Mucosa of rectum (tissue), 2 donors: ENCODE measurements around the gene GOT2.
"Not testable (repeated sequence)": the region's sequence is repeated elsewhere in the genome, so short reads cannot be mapped to it uniquely, and the experiment has no call there.

Experiments used
- H3K27ac ChIP-seq, 2 donors: one replicate each; pipeline ENCODE4 v1.7.0; 2013; ENCODE audit warnings: inconsistent platforms in 2 of 2, low read depth in 2 of 2, low read length in 2 of 2
- H3K27me3 ChIP-seq, 2 donors: one replicate each; pipeline ENCODE4 v1.7.0; 2013; ENCODE audit warnings: low read length in 2 of 2; ENCODE audit not compliant: control insufficient read depth in 2 of 2, insufficient read depth in 2 of 2
- H3K36me3 ChIP-seq, 2 donors: one replicate each; pipeline ENCODE4 v1.7.0; 2013; ENCODE audit warnings: low read length in 2 of 2; ENCODE audit not compliant: control insufficient read depth in 2 of 2, insufficient read depth in 2 of 2
- H3K4me1 ChIP-seq, 2 donors: one replicate each; pipeline ENCODE4 v1.7.0; 2013; ENCODE audit warnings: low read length in 2 of 2, mild to moderate bottlenecking in 1 of 2; ENCODE audit not compliant: control insufficient read depth in 2 of 2, insufficient read depth in 2 of 2
- H3K4me3 ChIP-seq, 2 donors: one replicate each; pipeline ENCODE4 v1.7.0; 2013; ENCODE audit warnings: low read length in 2 of 2
- H3K9ac ChIP-seq, 2 donors: one replicate each; pipeline ENCODE4 v1.7.0; 2013; ENCODE audit warnings: low read length in 2 of 2, low read depth in 1 of 2, mild to moderate bottlenecking in 1 of 2
- H3K9me3 ChIP-seq, 2 donors: one replicate each; pipeline ENCODE4 v1.7.0; 2013; ENCODE audit warnings: low read length in 2 of 2; ENCODE audit not compliant: control insufficient read depth in 2 of 2
- donor health status: healthy.
- donor health status: Normal muscosa, but diverticular disease.

Gene GOT2

DNA sequence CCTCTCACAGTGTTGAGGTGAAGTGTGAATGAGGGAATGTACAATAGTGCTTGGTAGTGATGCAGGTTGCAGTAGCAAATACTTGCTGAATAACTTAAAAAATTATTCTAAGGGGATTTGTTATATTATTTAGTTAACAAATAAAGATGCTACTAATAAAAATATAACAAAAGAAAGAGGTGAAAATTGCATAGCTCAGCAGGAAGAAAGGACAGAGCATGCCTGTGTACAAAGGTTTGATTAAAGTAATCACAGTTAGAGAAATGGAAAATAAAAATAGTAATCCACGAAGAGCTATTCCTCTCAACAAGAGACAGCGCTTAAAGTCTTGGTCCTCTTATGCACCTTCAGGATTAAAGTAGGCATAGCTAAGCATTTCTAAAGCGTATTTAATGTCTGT, 11.0 kb downstream of the GOT2 start:
- H3K4me1 ChIP-seq: no peaks in the 10 kb centered on the region
- no peak overlapping the region for H3K4me3 ChIP-seq
- H3K9ac ChIP-seq: no peak overlapping the region
- H3K9me3 ChIP-seq: no peaks in the 10 kb centered on the region
- H3K36me3 ChIP-seq: peaks cover 32% of the 10 kb centered on the region in 2 donors
- H3K27me3 ChIP-seq: no peaks in the 10 kb centered on the region
- no peak overlapping the region for H3K27ac ChIP-seq

DNA sequence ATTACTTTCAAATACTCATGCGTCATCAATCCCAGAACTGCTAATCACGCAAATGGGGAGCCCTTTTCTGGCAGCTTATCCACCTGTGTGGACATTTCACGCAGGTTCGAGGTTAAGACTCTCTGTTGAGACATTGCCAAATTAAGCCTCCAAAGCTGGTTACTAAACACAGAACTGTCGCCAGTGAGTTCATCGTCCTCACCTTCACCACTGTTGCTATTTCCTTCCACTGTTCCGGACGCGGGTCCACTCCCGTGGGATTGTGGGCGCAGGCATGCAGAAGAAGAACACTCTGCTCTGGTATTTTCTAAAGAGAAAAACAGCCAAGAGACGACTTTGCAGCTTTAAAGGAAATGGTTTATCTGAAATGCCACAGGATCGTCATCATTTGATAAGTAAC, 16.1 kb downstream of the GOT2 start:
- peaks cover 53 to 60% of the 10 kb centered on the region in 2 donors for H3K36me3 ChIP-seq

DNA sequence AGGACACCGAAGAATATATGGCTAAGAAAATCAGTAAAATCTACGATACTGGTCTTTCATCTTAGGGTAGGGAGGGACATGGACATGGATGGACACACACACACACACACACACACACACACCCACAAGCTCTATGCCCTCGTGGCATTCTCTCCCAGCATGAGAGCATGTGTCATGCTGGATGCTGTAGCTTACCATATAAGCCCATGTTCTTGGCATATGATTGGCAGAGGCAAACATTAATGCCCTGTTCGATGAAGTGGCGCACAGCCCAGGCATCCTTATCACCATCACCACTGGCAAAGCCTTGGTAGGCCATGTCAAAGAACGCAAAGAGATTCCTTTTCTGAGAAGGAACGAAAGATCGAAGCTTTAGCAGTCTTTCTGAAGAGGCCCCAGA, 17.6 kb downstream of the GOT2 start:
- Histone ChIP-seq H3K4me3 (no peak overlapping the region), H3K36me3 (peaks cover 53 to 61% of the 10 kb centered on the region in 2 donors)

More for the DNA sequence above, 16.1 kb downstream of the GOT2 start:
- Histone ChIP-seq H3K27ac (no peak overlapping the region), H3K9me3 (no peaks in the 10 kb centered on the region), H3K9ac (no peak overlapping the region), H3K4me1 (no peaks in the 10 kb centered on the region), H3K4me3 (no peak overlapping the region), H3K27me3 (no peaks in the 10 kb centered on the region)

GRCh38 chr16:58713742-58714141, 20.4 kb downstream of the GOT2 start:
- H3K27me3 ChIP-seq: no peaks in the 10 kb centered on the region
- H3K4me3 ChIP-seq: no peak overlapping the region
- no peak overlapping the region for H3K9ac ChIP-seq
- H3K4me1 ChIP-seq: no peaks in the 10 kb centered on the region
- H3K9me3 ChIP-seq: no peaks in the 10 kb centered on the region
- no peak overlapping the region for H3K27ac ChIP-seq
- H3K36me3 ChIP-seq: peaks cover 45 to 60% of the 10 kb centered on the region in 2 donors

More for the DNA sequence above, 17.6 kb downstream of the GOT2 start:
- Histone ChIP-seq H3K27ac (no peak overlapping the region), H3K27me3 (no peaks in the 10 kb centered on the region), H3K9ac (no peak overlapping the region), H3K4me1 (no peaks in the 10 kb centered on the region), H3K9me3 (no peaks in the 10 kb centered on the region)

- no peaks in the 10 kb centered on the region for H3K27me3 ChIP-seq
- H3K9me3 ChIP-seq: no peaks in the 10 kb centered on the region
- no peak overlapping the region for H3K4me3 ChIP-seq
- H3K36me3 ChIP-seq: peaks cover 41 to 50% of the 10 kb centered on the region in 2 donors
- H3K4me1 ChIP-seq: no peaks in the 10 kb centered on the region
- H3K27ac ChIP-seq: no peak overlapping the region
- H3K9ac ChIP-seq: no peak overlapping the region
These were observed 24.8 kb downstream of the GOT2 start for GRCh38 chr16:58709333-58709732.

GRCh38 chr16:58699151-58699550, 35.0 kb downstream of the GOT2 start:
- Histone ChIP-seq H3K36me3 (no peaks in the 10 kb centered on the region), H3K4me3 (no peak overlapping the region), H3K27ac (no peak overlapping the region), H3K27me3 (no peaks in the 10 kb centered on the region), H3K4me1 (no peaks in the 10 kb centered on the region), H3K9ac (no peak overlapping the region), H3K9me3 (no peaks in the 10 kb centered on the region)

DNA sequence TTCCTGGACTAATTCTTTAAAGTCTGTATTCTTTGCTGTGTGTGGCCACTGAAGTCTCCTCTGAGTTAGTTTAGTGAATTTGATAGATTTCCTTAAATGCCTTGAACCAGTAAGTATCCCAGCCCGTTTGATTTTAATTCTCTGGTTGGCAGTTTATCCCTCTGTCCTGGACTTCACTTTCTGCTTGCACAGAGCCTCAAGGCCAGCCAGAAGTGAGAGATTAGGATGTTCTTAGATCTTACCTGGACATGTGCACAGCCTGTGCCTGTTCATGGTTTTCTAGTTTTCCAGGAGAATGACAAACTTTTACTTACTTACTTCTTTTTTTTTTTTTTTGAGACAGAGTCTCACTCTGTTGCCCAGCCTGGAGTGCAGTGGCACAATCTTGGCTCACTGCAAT, 38.7 kb downstream of the GOT2 start:
- Histone ChIP-seq H3K4me1 (no peaks in the 10 kb centered on the region), H3K9me3 (peaks cover 0 to 2% of the 10 kb centered on the region in 2 donors), H3K36me3 (no peaks in the 10 kb centered on the region), H3K4me3 (no peak overlapping the region), H3K27ac (no peak overlapping the region), H3K27me3 (no peaks in the 10 kb centered on the region), H3K9ac (no peak overlapping the region)

DNA sequence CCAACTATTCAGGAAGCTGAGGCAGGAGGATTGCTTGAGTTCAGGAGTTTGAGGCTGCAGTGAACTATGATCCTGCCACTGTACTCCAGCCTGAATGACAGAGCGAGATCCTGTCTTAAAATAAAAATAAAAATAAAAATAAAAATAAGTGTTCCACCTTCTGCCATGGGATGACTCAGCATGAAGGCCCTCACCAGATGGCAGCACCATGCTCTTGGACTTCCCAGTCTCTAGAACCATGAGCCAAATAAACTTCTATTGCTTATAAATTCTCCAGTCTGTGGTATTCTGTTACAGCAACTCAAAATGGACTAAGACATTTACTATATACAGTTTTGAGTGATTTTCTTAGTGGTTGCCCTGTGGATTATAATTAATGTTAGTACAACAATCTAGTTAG, 41.7 kb downstream of the GOT2 start:
- H3K27ac ChIP-seq: no peak overlapping the region
- no peak overlapping the region for H3K4me3 ChIP-seq
- H3K36me3 ChIP-seq: no peaks in the 10 kb centered on the region
- no peak overlapping the region for H3K9ac ChIP-seq
- peaks cover 0 to 2% of the 10 kb centered on the region in 2 donors for H3K9me3 ChIP-seq
- no peaks in the 10 kb centered on the region for H3K4me1 ChIP-seq
- no peaks in the 10 kb centered on the region for H3K27me3 ChIP-seq

- H3K36me3 ChIP-seq, H3K27ac ChIP-seq, H3K9ac ChIP-seq, H3K9me3 ChIP-seq, H3K27me3 ChIP-seq, H3K4me3 ChIP-seq: not testable (repeated sequence)
- H3K4me1 ChIP-seq: peaks cover 10% of the 10 kb centered on the region in 2 donors
These were observed 47.0 kb downstream of the GOT2 start for GRCh38 chr16:58686985-58687706.

- Histone ChIP-seq H3K9ac (no peak overlapping the region), H3K4me3 (peak overlapping the region; percentile 95 to 98), H3K9me3 (no peaks in the 10 kb centered on the region), H3K4me1 (peaks cover 10% of the 10 kb centered on the region in 2 donors), H3K36me3 (no peaks in the 10 kb centered on the region), H3K27me3 (no peaks in the 10 kb centered on the region), H3K27ac (no peak overlapping the region)
These were observed 49.0 kb downstream of the GOT2 start for GRCh38 chr16:58685084-58685449.
